Measurements from ENCODE around the gene DNAJC17.

Gene DNAJC17

DNA sequence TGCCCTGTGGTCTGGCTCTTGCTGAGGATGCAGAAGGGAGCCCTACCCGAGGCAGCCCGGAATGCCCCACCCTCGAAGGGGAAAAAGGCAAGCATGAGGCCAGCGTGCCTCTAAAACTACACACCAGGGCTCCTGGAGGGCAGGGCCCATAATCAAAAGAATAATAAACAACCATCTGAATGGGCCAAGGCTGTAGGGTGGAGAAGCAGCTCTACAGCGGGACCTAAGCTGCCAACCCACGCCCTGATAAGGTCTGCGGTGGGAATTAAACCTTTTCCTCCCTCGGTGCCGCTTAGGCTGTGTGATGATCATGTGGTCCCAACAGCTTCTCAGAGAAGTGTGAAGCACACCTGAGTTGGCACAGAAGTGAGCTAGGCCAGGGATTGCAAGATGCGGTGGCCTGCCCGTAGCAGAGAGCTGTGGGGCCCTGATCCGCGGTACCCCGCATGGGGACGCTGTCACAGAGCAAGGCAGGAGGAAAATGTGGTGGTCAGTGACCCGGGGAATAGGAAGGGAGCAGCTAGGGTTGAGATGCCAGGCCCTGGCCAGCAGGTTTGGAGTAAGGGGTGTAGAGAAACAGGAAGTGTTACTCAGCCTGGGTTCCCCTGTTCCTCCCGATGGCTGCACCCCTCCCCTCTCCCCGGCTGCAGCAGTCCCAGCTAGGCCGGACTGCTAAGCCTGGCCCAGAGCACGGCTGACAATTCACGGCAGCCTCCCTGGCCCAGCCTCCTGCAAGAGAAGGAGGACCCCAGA lies 38.6 kb downstream of the DNAJC17 start:
- CTCF ChIA-PET: interaction anchor here (1.1 to 2.2 kb wide), 3 partner anchors 8 to 75 kb away, joined by 3 to 6 read pairs (median 5); no protein-coding TSS in a partner anchor
- no peak for DNase-seq (ENCODE audit: low read depth, low spot score)
- POLR2A ChIA-PET: no interaction called here
- H3K4me3 ChIP-seq (ENCODE audit: low read depth, low read length): no peak overlapping the region
- no peak for TF ChIP-seq CTCF (IDR thresholded peaks at IDR 0.05; ENCODE audit: insufficient read depth, low read length, missing control alignments)

DNA sequence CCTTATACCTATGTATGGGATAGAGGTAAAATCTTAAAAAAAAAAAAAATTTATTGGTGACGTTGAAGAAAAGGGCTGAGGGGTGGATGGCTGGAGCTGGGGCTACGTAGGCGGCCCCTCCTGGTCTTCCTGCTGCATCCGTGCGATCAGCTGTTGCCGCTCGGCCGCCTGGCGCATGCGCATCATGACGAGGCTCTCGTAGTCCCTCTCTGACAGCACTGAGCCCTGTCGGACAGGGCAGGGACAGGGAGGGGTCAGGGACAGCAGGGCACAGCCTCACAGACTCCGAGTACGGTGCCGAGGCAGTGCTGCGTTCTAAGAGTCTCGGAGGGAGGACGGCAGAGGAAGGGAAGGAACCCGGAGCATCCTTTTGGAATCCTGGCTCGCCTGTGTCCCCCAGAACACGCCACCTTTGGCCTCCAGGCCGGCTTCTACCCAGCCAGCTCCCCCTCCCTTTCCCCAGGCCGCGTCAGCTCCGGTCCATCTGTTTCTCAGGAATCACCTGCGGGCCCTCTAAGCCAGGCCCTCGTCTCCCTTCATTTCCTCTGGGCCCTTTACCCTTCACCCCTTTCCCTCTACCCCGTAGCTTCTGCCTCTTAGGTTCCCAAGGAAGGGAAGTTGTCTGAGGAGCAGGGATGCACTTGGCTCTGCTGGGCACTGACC lies 39.3 kb downstream of the DNAJC17 start:
- TF ChIP-seq CTCF (IDR thresholded peaks at IDR 0.05; ENCODE audit: insufficient read depth, low read length, missing control alignments): no peak
- no peak overlapping the region for H3K4me3 ChIP-seq (ENCODE audit: low read depth, low read length)
- ChIA-PET CTCF (interaction anchor here (2.0 to 2.2 kb wide), 2 partner anchors 9 to 17 kb away, joined by 5 to 6 read pairs; no protein-coding TSS in a partner anchor), POLR2A (no interaction called here)
- no peak for DNase-seq (ENCODE audit: low read depth, low spot score)

DNA sequence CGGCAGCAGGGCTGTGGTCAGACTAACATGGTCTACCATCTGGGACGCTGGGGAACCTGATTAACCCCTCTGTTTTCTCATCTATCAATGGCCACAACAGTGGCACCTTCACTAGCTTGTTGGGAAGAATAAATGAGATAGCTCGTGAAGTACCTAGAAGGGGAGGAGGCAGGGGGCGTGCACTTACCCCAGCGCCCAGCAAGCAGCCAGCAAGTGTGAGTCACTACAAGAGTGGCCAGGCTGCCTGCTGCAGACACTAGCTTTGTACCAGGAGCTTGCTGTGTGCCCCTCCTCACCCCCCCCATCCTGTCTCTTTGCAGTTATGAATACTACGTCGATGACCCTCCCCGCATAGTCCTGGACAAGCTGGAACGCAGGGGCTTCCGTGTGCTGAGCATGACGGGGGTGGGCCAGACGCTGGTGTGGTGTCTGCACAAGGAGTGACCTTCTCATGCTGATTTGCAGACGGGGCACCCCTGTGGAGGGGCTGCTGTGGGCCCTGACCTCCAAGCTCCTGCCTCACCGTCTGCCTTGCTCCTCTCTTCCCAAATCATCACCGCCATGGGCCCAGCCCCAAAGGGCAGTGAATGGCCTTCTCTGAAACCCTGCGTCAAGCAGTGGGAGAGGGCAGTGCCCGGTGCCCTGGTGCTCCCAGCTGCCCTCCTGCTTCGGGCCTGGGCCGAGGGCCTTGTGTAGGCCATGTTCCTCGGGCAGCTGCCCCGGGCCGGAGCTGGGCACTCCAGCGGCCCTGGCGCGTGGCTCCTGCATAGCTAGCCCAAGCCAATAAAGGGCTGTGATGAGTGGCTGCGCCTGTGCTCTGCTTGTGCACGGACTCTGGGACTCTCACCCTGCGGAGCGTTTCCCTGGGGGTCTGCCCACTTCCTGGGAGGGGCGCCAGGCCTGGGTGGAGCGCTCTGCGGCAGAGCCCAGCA lies 40.1 kb downstream of the DNAJC17 start:
- TF ChIP-seq CTCF (IDR thresholded peaks at IDR 0.05; ENCODE audit: insufficient read depth, low read length, missing control alignments): no peak
- H3K4me3 ChIP-seq (ENCODE audit: low read depth, low read length): no peak overlapping the region
- POLR2A ChIA-PET: interaction anchor here (1.1 kb wide), 1 partner anchor 40 kb away, joined by 3 read pairs; the partner anchor contains the start of gene DNAJC17
- CTCF ChIA-PET: interaction anchor here (0.9 to 2.7 kb wide), 7 partner anchors 10 to 125 kb away, joined by 3 to 9 read pairs (median 6); no protein-coding TSS in a partner anchor
- no peak for DNase-seq (ENCODE audit: low read depth, low spot score)

DNA sequence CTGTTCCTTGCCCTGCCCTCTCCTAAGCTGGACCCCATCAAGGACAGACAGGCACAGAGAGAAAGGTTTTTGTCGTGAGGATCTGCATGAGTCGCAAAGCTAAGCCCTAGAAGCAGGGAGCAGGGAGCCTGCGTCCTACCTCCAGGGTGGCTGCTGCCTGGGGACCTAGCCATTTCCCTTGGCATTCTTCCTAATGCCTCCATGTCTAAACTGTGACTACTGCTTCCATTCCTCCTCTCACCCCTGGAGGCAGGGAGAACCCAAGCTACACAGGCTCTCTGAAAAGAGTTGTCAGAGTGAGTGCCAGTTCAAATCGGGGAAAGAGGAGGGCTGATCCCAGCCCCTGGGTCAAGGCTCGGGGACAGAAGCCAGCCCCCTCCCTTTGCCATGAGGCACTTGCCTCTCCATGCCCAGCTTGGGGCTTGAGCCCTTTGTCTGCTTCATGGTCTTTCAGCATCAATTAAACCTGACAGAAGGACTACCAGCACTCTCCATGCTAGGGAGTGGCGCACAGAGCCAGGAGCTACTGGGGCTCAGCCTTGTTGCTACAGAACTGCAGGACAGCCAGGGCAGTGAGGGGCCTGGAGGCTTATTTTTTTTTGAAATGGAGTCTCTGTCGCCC lies 41.0 kb downstream of the DNAJC17 start:
- TF ChIP-seq CTCF (IDR thresholded peaks at IDR 0.05; ENCODE audit: insufficient read depth, low read length, missing control alignments): no peak
- no peak overlapping the region for H3K4me3 ChIP-seq (ENCODE audit: low read depth, low read length)
- ChIA-PET POLR2A (interaction anchor here (1.1 kb wide), 1 partner anchor 41 kb away, joined by 3 read pairs; the partner anchor contains the start of gene DNAJC17), CTCF (interaction anchor here (0.9 to 2.7 kb wide), 6 partner anchors 12 to 125 kb away, joined by 3 to 9 read pairs (median 6); no protein-coding TSS in a partner anchor)
- no peak for DNase-seq (ENCODE audit: low read depth, low spot score)

DNA sequence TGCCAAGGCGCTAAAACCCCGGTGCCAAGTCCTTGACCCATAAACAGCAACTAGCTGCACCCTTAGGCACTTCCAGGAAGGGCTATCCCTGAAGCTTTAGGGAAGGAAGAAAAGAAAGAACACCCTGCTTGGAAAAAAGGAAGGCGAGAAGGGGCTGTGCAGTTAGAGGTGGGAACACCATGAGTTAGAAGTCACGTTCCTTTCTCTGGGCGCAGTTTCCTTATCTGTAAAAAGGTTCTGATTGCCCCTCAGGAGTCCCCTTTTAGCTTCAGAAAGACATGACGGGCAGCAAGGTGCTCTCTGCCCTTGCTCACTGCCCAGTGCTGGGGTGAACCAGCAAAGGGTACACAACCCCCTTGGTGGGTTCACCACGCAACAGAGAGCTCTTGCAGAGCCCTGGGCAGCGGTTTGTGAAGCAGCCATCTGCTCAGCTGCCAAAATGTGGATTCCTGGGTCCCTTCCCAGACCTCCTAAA lies 42.6 kb downstream of the DNAJC17 start:
- no peak for TF ChIP-seq CTCF (IDR thresholded peaks at IDR 0.05; ENCODE audit: insufficient read depth, low read length, missing control alignments)
- H3K4me3 ChIP-seq (ENCODE audit: low read depth, low read length): peak overlapping the region; percentile 56
- CTCF ChIA-PET: interaction anchor here (1.2 to 2.7 kb wide), 6 partner anchors 11 to 127 kb away, joined by 3 to 9 read pairs (median 4); no protein-coding TSS in a partner anchor
- no peak for DNase-seq (ENCODE audit: low read depth, low spot score)
- POLR2A ChIA-PET: interaction anchor here (0.7 kb wide), 1 partner anchor 471 kb away, joined by 3 read pairs; no protein-coding TSS in a partner anchor

Data from AG04449 (cell line).